Suprapubic skin (tissue), 3 donors: ENCODE measurements around the gene FCHSD1.

Experiments used
- CTCF ChIP-seq, 2 donors: fragments of 200-600 bp in 1 of 2; fragments of 450-650 bp in 1 of 2; sonication (generic) in 1 of 2; IDR thresholded peaks; one replicate each; pipeline ENCODE4 v1.5.1; 2016 to 2019; ENCODE audit warnings: antibody characterized with exemption in 2 of 2, mild to moderate bottlenecking in 1 of 2, moderate library complexity in 1 of 2
- POLR2AphosphoS5 ChIP-seq, 3 donors: sonication (generic); formaldehyde crosslinking; IDR thresholded peaks; one replicate each; pipeline ENCODE4 v1.6.1; 2017; ENCODE audit warnings: antibody characterized with exemption in 3 of 3

- TF ChIP-seq CTCF (IDR thresholded peaks at IDR 0.05) = no peak
- TF ChIP-seq POLR2AphosphoS5 (IDR thresholded peaks at IDR 0.05) = no peak
These were observed 6.8 kb upstream of the FCHSD1 start for GRCh38 chr5:141657937-141658545.
